ENCODE measurements around the gene FXYD3. TPM values are rescaled to one million over a fixed set of nuclear protein-coding genes. Genes with fewer than 3 reads are reported as not detected.
A peak's percentile ranks its signal among the peaks of the same experiment; 100 is the strongest.

The FXYD3 gene
- total RNA-seq, 4 donors from 2014 or later, result 282 to 837 (median 489) TPM

DNA sequence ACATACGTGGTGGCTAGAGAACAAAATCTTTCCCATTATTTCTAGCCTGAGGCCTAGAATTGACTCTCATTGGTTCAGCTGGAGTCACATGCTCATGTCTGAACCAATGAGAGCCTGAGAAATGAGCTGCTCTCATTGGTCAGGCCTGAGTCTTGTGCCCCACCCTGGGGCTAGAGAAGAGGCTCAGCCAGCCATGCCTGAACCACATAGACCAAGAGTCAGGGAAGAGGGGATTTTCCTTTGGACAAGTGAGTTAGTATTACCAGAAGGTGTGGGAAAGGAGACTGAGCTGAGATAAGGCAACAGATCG is 45.8 kb downstream of the FXYD3 start:
- TF ChIP-seq, protein P1, sequence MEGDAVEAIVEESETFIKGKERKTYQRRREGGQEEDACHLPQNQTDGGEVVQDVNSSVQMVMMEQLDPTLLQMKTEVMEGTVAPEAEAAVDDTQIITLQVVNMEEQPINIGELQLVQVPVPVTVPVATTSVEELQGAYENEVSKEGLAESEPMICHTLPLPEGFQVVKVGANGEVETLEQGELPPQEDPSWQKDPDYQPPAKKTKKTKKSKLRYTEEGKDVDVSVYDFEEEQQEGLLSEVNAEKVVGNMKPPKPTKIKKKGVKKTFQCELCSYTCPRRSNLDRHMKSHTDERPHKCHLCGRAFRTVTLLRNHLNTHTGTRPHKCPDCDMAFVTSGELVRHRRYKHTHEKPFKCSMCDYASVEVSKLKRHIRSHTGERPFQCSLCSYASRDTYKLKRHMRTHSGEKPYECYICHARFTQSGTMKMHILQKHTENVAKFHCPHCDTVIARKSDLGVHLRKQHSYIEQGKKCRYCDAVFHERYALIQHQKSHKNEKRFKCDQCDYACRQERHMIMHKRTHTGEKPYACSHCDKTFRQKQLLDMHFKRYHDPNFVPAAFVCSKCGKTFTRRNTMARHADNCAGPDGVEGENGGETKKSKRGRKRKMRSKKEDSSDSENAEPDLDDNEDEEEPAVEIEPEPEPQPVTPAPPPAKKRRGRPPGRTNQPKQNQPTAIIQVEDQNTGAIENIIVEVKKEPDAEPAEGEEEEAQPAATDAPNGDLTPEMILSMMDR (IDR thresholded peaks at IDR 0.05), result no peak
- no peak for TF ChIP-seq POLR2A (IDR thresholded peaks at IDR 0.05)
- H3K27ac ChIP-seq, result no peak overlapping the region
- H3K4me1 ChIP-seq, result peaks cover 0 to 11% (median 0%) of the 10 kb centered on the region in 3 donors
- peaks cover 4 to 35% (median 19%) of the 10 kb centered on the region in 3 donors for H3K9me3 ChIP-seq
- intact Hi-C loops (cut with DNase I), result no loop called here
- DNase-seq, result no peak
- no peaks in the 10 kb centered on the region for H3K27me3 ChIP-seq
- WGBS, 2 donors, result 89 to 90% methylated on average over 2 of the region's 2 CpGs
- peaks cover 0 to 96% (median 18%) of the 10 kb centered on the region in 3 donors for H3K36me3 ChIP-seq
- no peak overlapping the region for H3K4me3 ChIP-seq

DNA sequence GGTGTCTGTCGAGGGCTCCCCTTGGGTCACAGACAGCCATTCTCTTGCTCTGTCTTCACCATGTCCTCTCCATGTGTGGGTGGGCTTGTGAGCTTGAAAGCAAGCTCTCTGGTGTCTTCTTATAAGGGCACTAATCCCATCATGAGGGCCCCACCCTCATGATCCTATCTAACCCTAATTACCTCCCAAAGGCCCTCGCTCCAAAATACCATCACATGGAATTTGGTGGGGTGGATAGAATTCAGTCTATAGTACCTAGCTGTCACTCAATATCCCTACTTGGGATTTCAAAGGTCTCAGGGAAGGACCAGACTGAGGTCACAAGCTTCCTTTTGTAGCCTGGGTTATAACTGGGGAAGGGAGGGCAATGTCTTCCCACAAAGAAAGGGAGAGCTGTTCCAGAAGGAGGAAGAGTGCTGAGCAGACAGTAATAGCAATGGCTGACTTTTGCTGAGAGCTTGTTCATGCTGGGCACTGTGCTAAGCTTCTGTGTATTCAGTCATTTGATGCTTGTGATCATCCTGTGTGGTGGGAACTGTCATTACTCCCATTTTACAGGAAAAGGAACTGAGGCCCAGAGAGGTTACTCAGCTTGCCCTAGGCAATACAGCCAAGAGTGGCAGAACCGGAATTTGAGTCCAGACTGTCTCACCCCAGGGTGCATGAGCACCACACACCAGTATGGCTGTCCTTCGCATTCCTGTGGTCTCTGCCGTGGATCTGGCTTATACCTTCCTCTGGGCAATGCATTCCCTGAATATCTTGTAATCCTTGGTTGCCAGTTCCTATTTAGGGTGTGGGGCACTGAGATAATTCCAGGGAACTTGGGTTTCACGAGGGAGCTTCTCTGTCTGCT is 47.1 kb downstream of the FXYD3 start:
- WGBS, 2 donors, result 48 to 71% methylated on average over 6 of the region's 6 CpGs
- DNase-seq, result no peak
- H3K4me3 ChIP-seq, result no peak overlapping the region
- TF ChIP-seq POLR2A (IDR thresholded peaks at IDR 0.05), result no peak
- TF ChIP-seq, protein P1 (IDR thresholded peaks at IDR 0.05), result no peak
- H3K4me1 ChIP-seq, result peaks cover 7 to 19% (median 11%) of the 10 kb centered on the region in 3 donors
- H3K27ac ChIP-seq, result peak overlapping the region in 2 of 4 donors; percentile 52 to 72
- H3K27me3 ChIP-seq, result no peaks in the 10 kb centered on the region
- intact Hi-C loops (cut with DNase I), result no loop called here
- peaks cover 6 to 39% (median 20%) of the 10 kb centered on the region in 3 donors for H3K9me3 ChIP-seq
- peaks cover 0 to 90% (median 18%) of the 10 kb centered on the region in 3 donors for H3K36me3 ChIP-seq

GRCh38 chr19:35164418-35164817 is 48.8 kb downstream of the FXYD3 start:
- DNase-seq, result no peak
- intact Hi-C loops (cut with DNase I), result no loop called here
- TF ChIP-seq, protein P1 (IDR thresholded peaks at IDR 0.05), result no peak
- no peak for TF ChIP-seq POLR2A (IDR thresholded peaks at IDR 0.05)
- H3K36me3 ChIP-seq, result peaks cover 0 to 75% (median 18%) of the 10 kb centered on the region in 3 donors
- 31 to 81% methylated on average over 2 of the region's 2 CpGs for WGBS, 2 donors
- H3K27me3 ChIP-seq, result no peaks in the 10 kb centered on the region
- peak overlapping the region in 3 of 4 donors; percentile 31 to 72 (median 52) for H3K27ac ChIP-seq
- peaks cover 11 to 37% (median 15%) of the 10 kb centered on the region in 3 donors for H3K4me1 ChIP-seq
- peaks cover 6 to 39% (median 20%) of the 10 kb centered on the region in 3 donors for H3K9me3 ChIP-seq
- H3K4me3 ChIP-seq, result no peak overlapping the region

DNA sequence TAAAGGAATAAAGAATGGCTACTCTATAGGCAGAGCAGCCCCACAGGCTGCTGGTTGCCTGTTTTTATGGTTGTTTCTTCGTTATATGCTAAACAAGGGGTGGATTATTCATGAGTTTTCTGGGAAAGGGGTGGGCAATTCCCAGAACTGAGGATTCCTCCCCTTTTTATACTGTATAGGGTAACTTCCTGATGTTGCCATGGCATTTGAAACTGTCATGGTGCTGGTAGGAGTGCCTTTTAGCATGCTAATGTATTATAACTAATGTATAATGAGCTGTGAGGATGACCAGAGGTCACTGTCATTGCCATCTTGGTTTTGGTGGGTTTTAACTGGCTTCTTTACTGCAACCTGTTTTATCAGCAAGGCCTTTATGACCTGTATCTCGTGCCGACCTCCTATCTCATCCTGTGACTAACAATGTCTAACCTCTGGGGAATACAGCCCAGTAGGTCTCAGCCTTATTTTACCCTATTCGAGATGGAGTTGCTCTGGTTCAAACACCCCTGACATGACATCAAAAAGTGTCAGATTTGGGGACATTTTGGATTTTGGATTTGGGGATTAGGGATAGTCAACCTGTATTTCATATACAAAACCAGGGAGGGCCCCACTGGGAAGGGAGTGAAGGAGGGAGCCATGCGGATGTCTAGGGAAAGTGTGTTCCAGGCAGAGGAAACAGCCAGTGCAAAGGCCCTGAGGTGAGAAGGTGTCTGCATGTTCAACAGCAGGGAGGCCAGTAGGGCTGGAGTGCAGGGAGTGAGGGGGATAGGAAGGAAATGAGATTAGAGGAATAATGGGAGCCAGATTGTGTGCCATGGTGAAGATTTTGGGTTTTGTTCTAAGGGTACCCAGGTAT is 49.8 kb downstream of the FXYD3 start:
- no peak for DNase-seq
- peak overlapping the region in 1 of 4 donors; percentile 72 for H3K27ac ChIP-seq

More for the DNA sequence above, 49.8 kb downstream of the FXYD3 start:
- TF ChIP-seq, protein P1 (IDR thresholded peaks at IDR 0.05), result no peak
- TF ChIP-seq POLR2A (IDR thresholded peaks at IDR 0.05), result no peak
- H3K36me3 ChIP-seq, result peaks cover 0 to 75% (median 13%) of the 10 kb centered on the region in 3 donors
- H3K4me1 ChIP-seq, result peaks cover 11 to 42% (median 15%) of the 10 kb centered on the region in 3 donors
- no peak overlapping the region for H3K4me3 ChIP-seq
- intact Hi-C loops (cut with DNase I), result no loop called here
- WGBS, 2 donors, result 79 to 80% methylated on average over 5 of the region's 5 CpGs
- no peaks in the 10 kb centered on the region for H3K27me3 ChIP-seq
- H3K9me3 ChIP-seq, result peaks cover 6 to 39% (median 20%) of the 10 kb centered on the region in 3 donors

All from esophagus squamous epithelium (tissue), 5 donors.